HCT116 (cell line): ENCODE measurements around the gene DHX16. TPM values are rescaled to one million over a fixed set of nuclear protein-coding genes. Genes with fewer than 3 reads are reported as not detected.

ENCODE experiments used
- ATAC-seq: fragments of 200-7000 bp; cut with Tn5 transposase; 2 replicates; pipeline ENCODE4 v1.9.1; 2020; ENCODE audit warnings: mild to moderate bottlenecking, moderate library complexity
- BruUV-seq: library from RNA; stranded (reverse); fragments of 400-500 nt; replicated peaks from 2 replicates; lab custom pipeline; 2021; lab: Mats Ljungman, UMichigan
- CTCF ChIA-PET: fragments of 300-600 bp; sonication (Branson Sonifier 250); formaldehyde crosslinking; loops from one replicate; lab custom pipeline; 2021; ENCODE audit warnings: antibody characterized with exemption; lab: Charles Lee
- POLR2A ChIA-PET: fragments of 300-600, 350-600 bp; sonication (Branson Sonifier 250); formaldehyde crosslinking; loops from one replicate; lab custom pipeline; 2021; ENCODE audit warnings: antibody characterized with exemption; lab: Charles Lee
- RAD21 ChIA-PET, 2 experiments: fragments of 300-600 bp; sonication (Branson Sonifier 250); formaldehyde crosslinking; loops; one replicate each; lab custom pipeline; 2023; ENCODE audit warnings: low total read pairs in 2 of 2; ENCODE audit not compliant: uncharacterized antibody in 2 of 2, unreplicated experiment in 2 of 2, low non-redundant PET in 1 of 2; lab: Charles Lee
- DNase-seq: peaks from one replicate; pipeline ENCODE4 v3.0.0-alpha.2; 2010; ENCODE audit warnings: low read depth, low spot score
- H2AFZ ChIP-seq: fragments of 200-600 bp; shearing (Covaris generic), sonication (generic); 2 replicates; pipeline ENCODE4 v1.6.1; 2017; ENCODE audit warnings: low read depth, mixed run types, mixed read lengths, antibody characterized with exemption, low read length; ENCODE audit not compliant: poor library complexity, severe bottlenecking
- H3K27ac ChIP-seq: 2 replicates; pipeline ENCODE4 v1.5.1; 2012; ENCODE audit warnings: low read depth, low read length
- H3K27me3 ChIP-seq: fragments of 200-600 bp; sonication (generic); 2 replicates; pipeline ENCODE4 v1.6.1; 2016; ENCODE audit warnings: mixed run types, low read length, mixed read lengths; ENCODE audit not compliant: insufficient read depth
- H3K36me3 ChIP-seq, 2 experiments: fragments of 200-500 bp in 1 of 2; fragments of 200-600 bp in 1 of 2; sonication (Bioruptor generic) in 1 of 2; sonication (generic) in 1 of 2; 2 replicates each; pipeline versions ENCODE4 v1.5.1 to v1.6.1; 2014 to 2016; ENCODE audit warnings: low read length in 2 of 2, inconsistent platforms in 1 of 2, mixed read lengths in 1 of 2, mixed run types in 1 of 2; ENCODE audit not compliant: insufficient read depth in 2 of 2, control insufficient read depth in 1 of 2
- H3K4me1 ChIP-seq, 2 experiments: fragments of 200-600 bp in 1 of 2; sonication (generic) in 1 of 2; 2 replicates each; pipeline versions ENCODE4 v1.5.1 to v1.6.1; 2012 to 2017; ENCODE audit warnings: low read length in 2 of 2, inconsistent platforms in 1 of 2, mild to moderate bottlenecking in 1 of 2, mixed read lengths in 1 of 2, mixed run types in 1 of 2, moderate library complexity in 1 of 2; ENCODE audit not compliant: insufficient read depth in 2 of 2, control insufficient read depth in 1 of 2
- H3K4me2 ChIP-seq: fragments of 200-600 bp; sonication (generic); 2 replicates; pipeline ENCODE4 v1.6.1; 2017; ENCODE audit warnings: mixed run types, low read length, mixed read lengths
- H3K4me3 ChIP-seq, 2 experiments: fragments of 200-600 bp in 1 of 2; sonication (generic) in 1 of 2; replicated peaks in 1 of 2; 2 replicates each; pipeline ENCODE4 v1.5.1; 2011 to 2016; ENCODE audit warnings: low read length in 2 of 2, control low read depth in 1 of 2, low read depth in 1 of 2, mild to moderate bottlenecking in 1 of 2, mixed read lengths in 1 of 2, mixed run types in 1 of 2
- H3K79me2 ChIP-seq: fragments of 200-600 bp; sonication (generic); 2 replicates; pipeline ENCODE4 v1.6.1; 2017; ENCODE audit warnings: mild to moderate bottlenecking, mixed run types, low read length, moderate library complexity, mixed read lengths; ENCODE audit not compliant: insufficient read depth
- H3K9ac ChIP-seq: fragments of 200-600 bp; sonication (generic); 2 replicates; pipeline ENCODE4 v1.6.1; 2016; ENCODE audit warnings: low read length, mixed read lengths
- H3K9me2 ChIP-seq: fragments of 200-600 bp; sonication (generic), shearing (Covaris generic); 2 replicates; pipeline ENCODE4 v1.6.1; 2017; ENCODE audit warnings: mixed run types, mild to moderate bottlenecking, moderate library complexity; ENCODE audit not compliant: insufficient read depth
- H3K9me3 ChIP-seq, 2 experiments: fragments of 200-500 bp in 1 of 2; fragments of 200-600 bp in 1 of 2; sonication (Bioruptor generic) in 1 of 2; sonication (generic) in 1 of 2; 2 replicates each; pipeline ENCODE4 v1.6.1; 2014 to 2017; ENCODE audit warnings: low read length in 2 of 2, mixed read lengths in 2 of 2, inconsistent platforms in 1 of 2, low read depth in 1 of 2, mild to moderate bottlenecking in 1 of 2, mixed run types in 1 of 2, moderate library complexity in 1 of 2; ENCODE audit not compliant: control insufficient read depth in 1 of 2, insufficient read depth in 1 of 2
- H4K20me1 ChIP-seq: fragments of 200-600 bp; sonication (generic), shearing (Covaris generic); 2 replicates; pipeline ENCODE4 v1.6.1; 2017; ENCODE audit warnings: mixed run types, mild to moderate bottlenecking, moderate library complexity; ENCODE audit not compliant: insufficient read depth
- EZH2 ChIP-seq: fragments of 200-600 bp; sonication (generic); IDR thresholded peaks from 2 replicates; pipeline ENCODE4 v1.6.1; 2017; ENCODE audit warnings: antibody characterized with exemption, mixed run types
- FOSL1 ChIP-seq: IDR thresholded peaks from 2 replicates; pipeline ENCODE4 v1.6.1; 2012; ENCODE audit warnings: low read depth
- JUND ChIP-seq: IDR thresholded peaks from 2 replicates; pipeline ENCODE4 v1.6.1; 2012
- POLR2A ChIP-seq: IDR thresholded peaks from 2 replicates; pipeline ENCODE4 v1.7.0; 2011; ENCODE audit warnings: borderline replicate concordance; ENCODE audit not compliant: insufficient read depth, insufficient read length; ENCODE audit errors: extremely low read depth
- REST ChIP-seq: IDR thresholded peaks from 2 replicates; pipeline ENCODE4 v1.6.1; 2012; ENCODE audit warnings: low read depth
- SIN3A ChIP-seq: IDR thresholded peaks from 2 replicates; pipeline ENCODE4 v1.6.1; 2012; ENCODE audit warnings: low read depth
- YY1 ChIP-seq: IDR thresholded peaks from 2 replicates; pipeline ENCODE4 v1.6.1; 2011; ENCODE audit warnings: low read length, low read depth, moderate library complexity, mild to moderate bottlenecking; ENCODE audit not compliant: insufficient replicate concordance; ENCODE audit errors: extremely low read depth
- ZFX ChIP-seq: fragments of 450-650 bp; IDR thresholded peaks from 2 replicates; pipeline ENCODE4 v1.6.1; 2017
- intact Hi-C: fragments of 100-400 bp; cut with micrococcal nuclease; formaldehyde crosslinking; loops from 2 replicates; pipeline ENCODE4 v1.10.0; 2022
- total RNA-seq: library from RNA; stranded (reverse); gene quantifications from one replicate; pipeline ENCODE4 v1.2.1, GENCODE V29; 2021; ENCODE audit not compliant: unreplicated experiment

DHX16 gene
- total RNA-seq, 1 experiment from 2014 or later, result 46.0 TPM

GRCh38 chr6:30689022-30689865 is 16.4 kb upstream of the DHX16 start:
- Histone ChIP-seq H3K9ac (peak overlapping the region; percentile 95; the same call in 1 of the 2 replicates), H3K4me3 (no peak overlapping the region), H2AFZ (no peak overlapping the region), H4K20me1 (no peaks in the 10 kb centered on the region), H3K4me2 (peak overlapping the region; percentile 86), H3K9me3 (no peaks in the 10 kb centered on the region), H3K4me1 (peaks cover 42 to 64% of the 10 kb centered on the region in 2 experiments), H3K79me2 (peaks cover 21% of the 10 kb centered on the region), H3K27ac (peak overlapping the region; percentile 98), H3K27me3 (no peaks in the 10 kb centered on the region), H3K9me2 (no peaks in the 10 kb centered on the region), H3K36me3 (no peaks in the 10 kb centered on the region)
- RAD21 ChIA-PET, result no interaction called here
- no peak for DNase-seq
- ATAC-seq, result no peak
- CTCF ChIA-PET, result no interaction called here
- TF ChIP-seq SIN3A, result no peak
- no TSS peak for BruUV-seq
- POLR2A ChIA-PET, result interaction anchor here (2.4 to 3.5 kb wide), 2 partner anchors 29 kb away, joined by 12 to 25 read pairs; partner anchors contain the start of gene MDC1
- intact Hi-C loops, result no loop called here

GRCh38 chr6:30688569-30688968 is 15.8 kb upstream of the DHX16 start:
- H3K4me2 ChIP-seq, result peak overlapping the region; percentile 98
- H3K9me3 ChIP-seq, result no peaks in the 10 kb centered on the region
- intact Hi-C loops, result no loop called here
- H3K9me2 ChIP-seq, result no peaks in the 10 kb centered on the region
- H2AFZ ChIP-seq, result no peak overlapping the region
- ChIA-PET RAD21 (no interaction called here), POLR2A (interaction anchor here (0.8 to 2.4 kb wide), 4 partner anchors 23 to 74 kb away, joined by 4 to 12 read pairs (median 4); partner anchors contain the start of gene MDC1), CTCF (no interaction called here)
- peak overlapping the region; percentile 95 for H3K9ac ChIP-seq
- BruUV-seq, result no TSS peak
- TF ChIP-seq YY1 (no peak), FOSL1 (no peak), EZH2 (no peak), JUND (no peak), REST (no peak), ZFX (no peak), POLR2A (no peak)
- H3K27ac ChIP-seq, result peak overlapping the region; percentile 98
- H3K4me1 ChIP-seq, result peaks cover 48 to 71% of the 10 kb centered on the region in 2 experiments
- H4K20me1 ChIP-seq, result no peaks in the 10 kb centered on the region
- H3K27me3 ChIP-seq, result no peaks in the 10 kb centered on the region
- H3K4me3 ChIP-seq, result peak overlapping the region in 1 of 2 experiments; percentile 87; a peak in 3 of 4 replicates
- DNase-seq (no peak), ATAC-seq (no peak)
- peaks cover 28% of the 10 kb centered on the region for H3K79me2 ChIP-seq
- H3K36me3 ChIP-seq, result no peaks in the 10 kb centered on the region
